Parathyroid adenoma (tissue), 2 donors: ENCODE data around the gene POLR1G.

ENCODE experiments used
- H2AFZ ChIP-seq: fragments of 300-600 bp; sonication (generic); one replicate; pipeline ENCODE4 v1.7.0; 2017; ENCODE audit warnings: antibody characterized with exemption, mild to moderate bottlenecking
- H3K27ac ChIP-seq: fragments of 300-600 bp; sonication (generic); one replicate; pipeline ENCODE4 v1.7.0; 2017
- H3K27me3 ChIP-seq: fragments of 300-600 bp; sonication (generic); one replicate; pipeline ENCODE4 v1.7.0; 2017; ENCODE audit warnings: low read length; ENCODE audit not compliant: control insufficient read depth, insufficient read depth
- H3K36me3 ChIP-seq: fragments of 300-600 bp; sonication (generic); one replicate; pipeline ENCODE4 v1.7.0; 2017; ENCODE audit warnings: low read length; ENCODE audit not compliant: control insufficient read depth, insufficient read depth
- H3K4me1 ChIP-seq: fragments of 300-600 bp; sonication (generic); one replicate; pipeline ENCODE4 v1.7.0; 2017; ENCODE audit warnings: control low read depth
- H3K4me2 ChIP-seq: fragments of 300-600 bp; sonication (generic); one replicate; pipeline ENCODE4 v1.7.0; 2017; ENCODE audit warnings: low read length
- H3K4me3 ChIP-seq: fragments of 300-600 bp; sonication (generic); one replicate; pipeline ENCODE4 v1.7.0; 2017; ENCODE audit warnings: low read depth, low read length
- H3K79me2 ChIP-seq: fragments of 300-600 bp; sonication (generic); one replicate; pipeline ENCODE4 v1.7.0; 2017; ENCODE audit warnings: control low read depth
- H3K9ac ChIP-seq: fragments of 300-600 bp; sonication (generic); one replicate; pipeline ENCODE4 v1.7.0; 2017; ENCODE audit warnings: mild to moderate bottlenecking
- H3K9me3 ChIP-seq: fragments of 300-600 bp; sonication (generic); one replicate; pipeline ENCODE4 v1.7.0; 2017; ENCODE audit warnings: low read length; ENCODE audit not compliant: control insufficient read depth
- CTCF ChIP-seq: fragments of 300-600 bp; sonication (generic); IDR thresholded peaks from one replicate; pipeline ENCODE4 v1.7.0; 2017; ENCODE audit warnings: antibody characterized with exemption, mild to moderate bottlenecking
- donor health status: primary hyperparathyroidism.

The POLR1G gene

GRCh38 chr19:45440873-45441654 is 34.6 kb downstream of the POLR1G start:
- Histone ChIP-seq H3K27ac (peak overlapping the region; percentile 87), H3K4me1 (peaks cover 15% of the 10 kb centered on the region), H3K4me2 (no peak overlapping the region), H2AFZ (peak overlapping the region; percentile 94), H3K9me3 (no peaks in the 10 kb centered on the region), H3K4me3 (no peak overlapping the region), H3K9ac (no peak overlapping the region), H3K36me3 (no peaks in the 10 kb centered on the region), H3K27me3 (no peaks in the 10 kb centered on the region), H3K79me2 (peaks cover 3% of the 10 kb centered on the region)
- no peak for TF ChIP-seq CTCF

- TF ChIP-seq CTCF: no peak
- Histone ChIP-seq H3K4me1 (peaks cover 15% of the 10 kb centered on the region), H3K27ac (peak overlapping the region; percentile 95), H3K9me3 (no peaks in the 10 kb centered on the region), H3K79me2 (peaks cover 3% of the 10 kb centered on the region), H3K4me3 (no peak overlapping the region), H3K27me3 (no peaks in the 10 kb centered on the region), H3K9ac (no peak overlapping the region), H2AFZ (no peak overlapping the region), H3K4me2 (no peak overlapping the region), H3K36me3 (no peaks in the 10 kb centered on the region)
These were observed 35.9 kb downstream of the POLR1G start for GRCh38 chr19:45442408-45442777.

DNA sequence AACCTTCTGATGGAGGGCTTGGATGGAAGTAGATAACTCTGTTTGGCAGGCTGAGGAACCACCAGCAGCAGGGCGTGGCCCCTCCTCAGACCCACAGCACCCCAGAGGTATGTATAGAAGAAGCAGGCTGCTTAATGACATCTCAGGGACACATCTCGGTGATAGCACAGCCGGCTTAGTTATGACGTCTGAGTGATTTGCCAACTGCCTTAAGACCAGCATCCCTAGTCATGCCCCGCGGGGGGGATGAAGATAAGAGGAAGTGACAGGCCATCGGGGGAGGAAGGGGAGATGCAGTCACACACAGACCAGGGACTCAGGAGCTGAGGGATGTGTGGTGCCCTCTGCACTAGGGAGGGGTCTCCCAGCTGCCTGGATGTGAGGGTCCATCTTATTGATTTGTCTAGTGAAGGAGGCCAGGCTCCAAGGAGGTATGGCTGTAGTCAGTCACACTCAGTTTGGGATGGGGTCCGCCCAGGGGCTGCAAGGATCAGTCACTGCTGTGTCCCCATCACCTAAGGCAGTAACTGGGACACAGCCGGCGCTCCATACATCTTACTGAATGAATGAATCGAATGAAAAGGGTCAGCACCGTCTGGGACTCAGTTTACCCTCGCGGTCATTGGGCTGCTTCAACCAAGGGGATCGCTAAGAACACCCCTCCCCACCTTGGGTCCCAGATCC is 36.5 kb downstream of the POLR1G start:
- peaks cover 3% of the 10 kb centered on the region for H3K79me2 ChIP-seq
- peak overlapping the region; percentile 84 for H2AFZ ChIP-seq
- no peaks in the 10 kb centered on the region for H3K27me3 ChIP-seq
- no peak overlapping the region for H3K9ac ChIP-seq
- H3K9me3 ChIP-seq: no peaks in the 10 kb centered on the region
- H3K27ac ChIP-seq: peak overlapping the region; percentile 95
- no peak for TF ChIP-seq CTCF
- no peaks in the 10 kb centered on the region for H3K36me3 ChIP-seq
- peak overlapping the region; percentile 65 for H3K4me3 ChIP-seq
- H3K4me2 ChIP-seq: peak overlapping the region; percentile 89
- H3K4me1 ChIP-seq: peaks cover 15% of the 10 kb centered on the region

DNA sequence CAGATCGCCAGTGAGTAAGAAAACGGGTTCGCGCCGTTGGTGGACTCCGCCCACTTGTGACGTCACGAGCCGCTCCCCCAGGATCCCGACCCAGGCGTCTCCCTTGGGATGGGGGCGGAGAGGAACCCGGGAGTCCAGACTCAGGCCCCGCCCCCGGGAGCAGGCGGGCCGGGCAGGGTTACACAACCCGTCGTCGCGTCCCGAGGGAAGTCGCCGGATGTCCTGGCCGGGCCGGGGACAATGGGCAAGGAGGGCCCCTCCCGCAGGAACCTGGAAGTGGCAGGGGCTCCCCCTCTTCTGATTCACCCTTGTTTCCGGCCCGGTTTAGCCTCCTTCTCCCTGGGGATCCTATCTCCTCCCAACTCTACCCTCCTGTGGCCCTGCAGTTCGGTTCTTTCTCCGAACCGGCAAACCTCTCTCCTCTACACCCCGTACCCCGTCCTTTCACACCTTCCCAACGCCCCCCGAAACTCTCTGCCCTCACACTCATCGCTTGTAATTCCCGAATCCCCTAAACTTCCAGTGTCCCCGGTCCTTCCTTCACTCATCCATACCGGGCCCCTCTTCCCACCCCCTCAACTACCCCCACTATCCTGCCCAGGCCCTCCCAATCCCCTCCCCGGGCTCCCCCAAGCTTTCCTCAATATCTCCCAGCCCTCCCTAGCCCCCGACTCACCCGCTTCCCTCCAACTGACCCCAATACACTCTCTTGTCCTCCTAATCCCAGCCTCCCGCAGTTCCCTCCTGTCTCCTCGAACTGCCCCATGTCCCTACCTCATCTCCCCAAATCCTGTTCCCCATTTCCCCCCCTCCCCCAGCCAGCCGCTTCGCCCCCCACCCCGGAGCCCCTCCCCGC is 37.2 kb downstream of the POLR1G start:
- Histone ChIP-seq H3K27me3 (no peaks in the 10 kb centered on the region), H3K79me2 (peaks cover 3% of the 10 kb centered on the region), H3K4me1 (peaks cover 15% of the 10 kb centered on the region), H3K36me3 (no peaks in the 10 kb centered on the region), H3K27ac (peak overlapping the region; percentile 95), H3K9me3 (no peaks in the 10 kb centered on the region), H2AFZ (peak overlapping the region; percentile 84), H3K9ac (peak overlapping the region; percentile 39), H3K4me2 (peak overlapping the region; percentile 89), H3K4me3 (peak overlapping the region; percentile 65)
- no peak for TF ChIP-seq CTCF
